ENCODE data around the gene GNG14. TPM values are rescaled to one million over a fixed set of nuclear protein-coding genes. Genes with fewer than 3 reads are reported as not detected.

GNG14 gene
- total and polyA plus RNA-seq, 2 of the 13 experiments (the other 11 are each of a cell fraction or from before 2014, with no cell fraction given), result not detected

DNA sequence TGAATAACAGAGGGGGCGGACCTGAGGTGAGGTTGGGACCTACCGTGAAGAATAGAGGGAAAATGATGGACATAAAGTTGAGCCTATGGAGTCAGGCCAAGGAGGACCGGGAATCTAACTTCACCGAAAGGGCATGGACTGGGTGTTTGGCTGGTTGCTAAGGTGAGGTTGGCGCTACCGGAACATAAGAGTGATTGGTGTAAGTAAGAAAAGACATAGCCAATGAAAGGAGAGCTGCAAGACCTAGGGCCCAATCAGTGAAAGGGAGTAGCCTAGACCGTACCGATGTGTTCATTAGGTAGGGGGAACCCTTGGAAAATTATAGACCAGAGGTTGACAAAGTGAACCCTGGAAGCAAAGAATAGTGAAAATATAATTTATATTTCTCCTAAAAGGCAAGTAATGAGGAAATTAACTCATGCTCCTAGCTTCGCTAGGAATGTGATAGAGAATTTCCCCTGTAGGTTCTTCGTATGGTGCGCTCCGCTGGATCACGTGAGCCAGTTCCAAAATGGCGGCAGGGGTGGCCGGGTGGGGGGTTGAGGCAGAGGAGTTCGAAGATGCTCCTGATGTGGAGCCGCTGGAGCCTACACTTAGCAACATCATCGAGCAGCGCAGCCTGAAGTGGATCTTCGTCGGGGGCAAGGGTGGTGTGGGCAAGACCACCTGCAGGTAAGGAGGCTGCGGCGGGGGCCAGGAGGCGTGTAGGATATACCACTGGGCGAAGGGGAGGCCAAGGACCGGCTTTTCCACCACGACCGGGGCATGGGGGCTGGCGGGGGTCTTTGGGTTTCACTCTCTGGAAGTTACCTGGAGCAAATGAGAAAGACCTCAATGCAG, 49.4 kb downstream of the GNG14 start, which contains the start of gene GET3 (continued):
- peak; percentile 67; the same call in 1 of the 2 replicates for TF ChIP-seq ZNF788 (CRISPR knock-in tag; IDR thresholded peaks at IDR 0.05; ENCODE audit: borderline replicate concordance)
- 0 out of 2 replicates have a peak, but pooled peaks have one; percentile 14 for TF ChIP-seq ZC3H13 (CRISPR knock-in tag; IDR thresholded peaks at IDR 0.05)
- TF ChIP-seq, protein P1, sequence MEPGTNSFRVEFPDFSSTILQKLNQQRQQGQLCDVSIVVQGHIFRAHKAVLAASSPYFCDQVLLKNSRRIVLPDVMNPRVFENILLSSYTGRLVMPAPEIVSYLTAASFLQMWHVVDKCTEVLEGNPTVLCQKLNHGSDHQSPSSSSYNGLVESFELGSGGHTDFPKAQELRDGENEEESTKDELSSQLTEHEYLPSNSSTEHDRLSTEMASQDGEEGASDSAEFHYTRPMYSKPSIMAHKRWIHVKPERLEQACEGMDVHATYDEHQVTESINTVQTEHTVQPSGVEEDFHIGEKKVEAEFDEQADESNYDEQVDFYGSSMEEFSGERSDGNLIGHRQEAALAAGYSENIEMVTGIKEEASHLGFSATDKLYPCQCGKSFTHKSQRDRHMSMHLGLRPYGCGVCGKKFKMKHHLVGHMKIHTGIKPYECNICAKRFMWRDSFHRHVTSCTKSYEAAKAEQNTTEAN (CRISPR knock-in tag; conservative IDR thresholded peaks at IDR 0.05), result no peak
- TF ChIP-seq HDAC2 (CRISPR knock-in tag; IDR thresholded peaks at IDR 0.05), result peak; percentile 83
- TF ChIP-seq, protein P2, sequence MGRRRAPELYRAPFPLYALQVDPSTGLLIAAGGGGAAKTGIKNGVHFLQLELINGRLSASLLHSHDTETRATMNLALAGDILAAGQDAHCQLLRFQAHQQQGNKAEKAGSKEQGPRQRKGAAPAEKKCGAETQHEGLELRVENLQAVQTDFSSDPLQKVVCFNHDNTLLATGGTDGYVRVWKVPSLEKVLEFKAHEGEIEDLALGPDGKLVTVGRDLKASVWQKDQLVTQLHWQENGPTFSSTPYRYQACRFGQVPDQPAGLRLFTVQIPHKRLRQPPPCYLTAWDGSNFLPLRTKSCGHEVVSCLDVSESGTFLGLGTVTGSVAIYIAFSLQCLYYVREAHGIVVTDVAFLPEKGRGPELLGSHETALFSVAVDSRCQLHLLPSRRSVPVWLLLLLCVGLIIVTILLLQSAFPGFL (CRISPR knock-in tag; IDR thresholded peaks at IDR 0.05), result no peak
- no peak for TF ChIP-seq KLF16 (CRISPR knock-in tag; IDR thresholded peaks at IDR 0.05)
- TF ChIP-seq RBM22 (optimal IDR thresholded peaks at IDR 0.05; ENCODE audit: low read length), result no peak
- no peak for TF ChIP-seq IKZF1 (IDR thresholded peaks at IDR 0.05)
- peak; percentile 18; the same call in 1 of the 2 replicates for TF ChIP-seq KDM2A (CRISPR knock-in tag; IDR thresholded peaks at IDR 0.05; ENCODE audit: borderline replicate concordance, low read depth)
- TF ChIP-seq STAT5B (CRISPR knock-in tag; IDR thresholded peaks at IDR 0.05), result no peak
- TF ChIP-seq, protein P3, sequence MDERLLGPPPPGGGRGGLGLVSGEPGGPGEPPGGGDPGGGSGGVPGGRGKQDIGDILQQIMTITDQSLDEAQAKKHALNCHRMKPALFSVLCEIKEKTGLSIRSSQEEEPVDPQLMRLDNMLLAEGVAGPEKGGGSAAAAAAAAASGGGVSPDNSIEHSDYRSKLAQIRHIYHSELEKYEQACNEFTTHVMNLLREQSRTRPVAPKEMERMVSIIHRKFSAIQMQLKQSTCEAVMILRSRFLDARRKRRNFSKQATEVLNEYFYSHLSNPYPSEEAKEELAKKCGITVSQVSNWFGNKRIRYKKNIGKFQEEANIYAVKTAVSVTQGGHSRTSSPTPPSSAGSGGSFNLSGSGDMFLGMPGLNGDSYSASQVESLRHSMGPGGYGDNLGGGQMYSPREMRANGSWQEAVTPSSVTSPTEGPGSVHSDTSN (CRISPR knock-in tag; IDR thresholded peaks at IDR 0.05), result peak; percentile 91
- TF ChIP-seq, protein P4, sequence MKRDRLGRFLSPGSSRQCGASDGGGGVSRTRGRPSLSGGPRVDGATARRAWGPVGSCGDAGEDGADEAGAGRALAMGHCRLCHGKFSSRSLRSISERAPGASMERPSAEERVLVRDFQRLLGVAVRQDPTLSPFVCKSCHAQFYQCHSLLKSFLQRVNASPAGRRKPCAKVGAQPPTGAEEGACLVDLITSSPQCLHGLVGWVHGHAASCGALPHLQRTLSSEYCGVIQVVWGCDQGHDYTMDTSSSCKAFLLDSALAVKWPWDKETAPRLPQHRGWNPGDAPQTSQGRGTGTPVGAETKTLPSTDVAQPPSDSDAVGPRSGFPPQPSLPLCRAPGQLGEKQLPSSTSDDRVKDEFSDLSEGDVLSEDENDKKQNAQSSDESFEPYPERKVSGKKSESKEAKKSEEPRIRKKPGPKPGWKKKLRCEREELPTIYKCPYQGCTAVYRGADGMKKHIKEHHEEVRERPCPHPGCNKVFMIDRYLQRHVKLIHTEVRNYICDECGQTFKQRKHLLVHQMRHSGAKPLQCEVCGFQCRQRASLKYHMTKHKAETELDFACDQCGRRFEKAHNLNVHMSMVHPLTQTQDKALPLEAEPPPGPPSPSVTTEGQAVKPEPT (CRISPR knock-in tag; IDR thresholded peaks at IDR 0.05; ENCODE audit: low read depth), result no peak
- no peak; the same call in 1 of the 2 replicates for TF ChIP-seq ZNF12 (CRISPR knock-in tag; IDR thresholded peaks at IDR 0.05)
- no peak for TF ChIP-seq NFATC3 (CRISPR knock-in tag; IDR thresholded peaks at IDR 0.05)
- TF ChIP-seq CREM (IDR thresholded peaks at IDR 0.05), result peak; percentile 30; the same call in 1 of the 2 replicates
- no peak for TF ChIP-seq CREM (CRISPR knock-in tag; IDR thresholded peaks at IDR 0.05)
- TF ChIP-seq, protein P5, sequence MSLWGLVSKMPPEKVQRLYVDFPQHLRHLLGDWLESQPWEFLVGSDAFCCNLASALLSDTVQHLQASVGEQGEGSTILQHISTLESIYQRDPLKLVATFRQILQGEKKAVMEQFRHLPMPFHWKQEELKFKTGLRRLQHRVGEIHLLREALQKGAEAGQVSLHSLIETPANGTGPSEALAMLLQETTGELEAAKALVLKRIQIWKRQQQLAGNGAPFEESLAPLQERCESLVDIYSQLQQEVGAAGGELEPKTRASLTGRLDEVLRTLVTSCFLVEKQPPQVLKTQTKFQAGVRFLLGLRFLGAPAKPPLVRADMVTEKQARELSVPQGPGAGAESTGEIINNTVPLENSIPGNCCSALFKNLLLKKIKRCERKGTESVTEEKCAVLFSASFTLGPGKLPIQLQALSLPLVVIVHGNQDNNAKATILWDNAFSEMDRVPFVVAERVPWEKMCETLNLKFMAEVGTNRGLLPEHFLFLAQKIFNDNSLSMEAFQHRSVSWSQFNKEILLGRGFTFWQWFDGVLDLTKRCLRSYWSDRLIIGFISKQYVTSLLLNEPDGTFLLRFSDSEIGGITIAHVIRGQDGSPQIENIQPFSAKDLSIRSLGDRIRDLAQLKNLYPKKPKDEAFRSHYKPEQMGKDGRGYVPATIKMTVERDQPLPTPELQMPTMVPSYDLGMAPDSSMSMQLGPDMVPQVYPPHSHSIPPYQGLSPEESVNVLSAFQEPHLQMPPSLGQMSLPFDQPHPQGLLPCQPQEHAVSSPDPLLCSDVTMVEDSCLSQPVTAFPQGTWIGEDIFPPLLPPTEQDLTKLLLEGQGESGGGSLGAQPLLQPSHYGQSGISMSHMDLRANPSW (CRISPR knock-in tag; IDR thresholded peaks at IDR 0.05; ENCODE audit: borderline replicate concordance), result no peak
- no peak for TF ChIP-seq EHMT2 (IDR thresholded peaks at IDR 0.05; ENCODE audit: borderline replicate concordance, low read depth, low read length)
- TF ChIP-seq ZNF777 (CRISPR knock-in tag; IDR thresholded peaks at IDR 0.05), result peak; percentile 43; the same call in 1 of the 2 replicates
- TF ChIP-seq ZFP36L1 (CRISPR knock-in tag; IDR thresholded peaks at IDR 0.05), result peak; percentile 98
- TF ChIP-seq NAIF1 (CRISPR knock-in tag; IDR thresholded peaks at IDR 0.05; ENCODE audit: borderline replicate concordance), result no peak
